Measurements from ENCODE around the gene PDCD1. TPM values are rescaled to one million over a fixed set of nuclear protein-coding genes. Genes with fewer than 3 reads are reported as not detected.
"Not testable (repeated sequence)": the region's sequence is repeated elsewhere in the genome, so short reads cannot be mapped to it uniquely, and the experiment has no call there.

The PDCD1 gene
- total and polyA plus RNA-seq, 2 donors from 2014 or later = 0.49 to 1.6 TPM

DNA sequence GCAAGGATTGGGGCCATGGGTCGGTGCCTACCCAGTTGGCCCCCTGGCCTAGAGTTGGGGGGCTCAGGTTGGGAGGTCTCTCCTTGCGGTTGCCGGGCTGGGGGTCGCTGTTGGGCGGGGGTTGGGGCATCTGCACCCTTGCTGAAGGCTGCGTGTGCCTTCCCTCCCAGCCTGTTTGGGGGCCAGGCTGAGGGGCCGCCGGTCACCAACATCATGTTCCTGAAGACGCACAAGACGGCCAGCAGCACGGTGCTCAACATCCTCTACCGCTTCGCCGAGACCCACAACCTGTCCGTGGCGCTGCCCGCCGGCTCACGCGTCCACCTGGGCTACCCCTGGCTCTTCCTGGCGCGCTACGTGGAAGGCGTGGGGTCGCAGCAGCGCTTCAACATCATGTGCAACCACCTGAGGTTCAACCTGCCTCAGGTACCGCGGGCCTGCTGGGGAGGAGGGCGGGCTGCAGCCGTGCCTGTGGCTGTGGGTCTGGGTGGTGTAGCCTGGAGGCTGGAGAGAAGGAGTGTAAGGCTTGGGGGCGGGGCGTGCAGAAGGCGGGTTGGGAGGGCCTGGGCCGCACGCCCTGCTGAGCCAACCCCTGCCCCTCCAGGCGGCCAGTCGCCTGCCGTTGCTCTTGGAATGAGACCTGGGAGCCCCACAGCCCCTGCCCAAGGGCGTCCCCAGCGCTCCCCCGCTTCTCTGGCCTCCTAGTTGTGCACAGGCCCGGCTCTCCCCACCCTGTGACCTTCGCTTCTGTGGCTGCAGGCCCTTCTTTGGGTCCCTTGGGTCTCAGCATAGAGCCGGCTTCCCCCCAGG is 56.9 kb downstream of the PDCD1 start:
- DNase-seq = peak in 3 of 5 donors; percentile 40 to 80 (median 64)
- Histone ChIP-seq H3K4me1 (ENCODE audit: control insufficient read depth in 2 of 3, insufficient read depth in 2 of 3, low read depth in 1 of 3, low read length in 3 of 3) (peaks cover 3 to 16% (median 6%) of the 10 kb centered on the region in 3 donors), H3K9me3 (ENCODE audit: control insufficient read depth in 2 of 3, insufficient read depth in 1 of 3, low read length in 3 of 3) (no peaks in the 10 kb centered on the region), H3K4me3 (ENCODE audit: low read length in 3 of 3) (no peak overlapping the region), H3K9ac (ENCODE audit: low read length in 3 of 3) (no peak overlapping the region), H3K27ac (ENCODE audit: low read depth in 2 of 2, low read length in 2 of 2) (no peak overlapping the region), H3K36me3 (ENCODE audit: control insufficient read depth in 2 of 3, insufficient read depth in 3 of 3, low read length in 3 of 3) (no peaks in the 10 kb centered on the region), H3K27me3 (ENCODE audit: control insufficient read depth, insufficient read depth, low read length) (no peaks in the 10 kb centered on the region)
- no peak for TF ChIP-seq CTCF (IDR thresholded peaks at IDR 0.05; ENCODE audit: borderline replicate concordance, extremely low read depth, insufficient read depth)
- intact Hi-C loops (cut with DNase I) = no loop called here
- no peak for FAIRE-seq

DNA sequence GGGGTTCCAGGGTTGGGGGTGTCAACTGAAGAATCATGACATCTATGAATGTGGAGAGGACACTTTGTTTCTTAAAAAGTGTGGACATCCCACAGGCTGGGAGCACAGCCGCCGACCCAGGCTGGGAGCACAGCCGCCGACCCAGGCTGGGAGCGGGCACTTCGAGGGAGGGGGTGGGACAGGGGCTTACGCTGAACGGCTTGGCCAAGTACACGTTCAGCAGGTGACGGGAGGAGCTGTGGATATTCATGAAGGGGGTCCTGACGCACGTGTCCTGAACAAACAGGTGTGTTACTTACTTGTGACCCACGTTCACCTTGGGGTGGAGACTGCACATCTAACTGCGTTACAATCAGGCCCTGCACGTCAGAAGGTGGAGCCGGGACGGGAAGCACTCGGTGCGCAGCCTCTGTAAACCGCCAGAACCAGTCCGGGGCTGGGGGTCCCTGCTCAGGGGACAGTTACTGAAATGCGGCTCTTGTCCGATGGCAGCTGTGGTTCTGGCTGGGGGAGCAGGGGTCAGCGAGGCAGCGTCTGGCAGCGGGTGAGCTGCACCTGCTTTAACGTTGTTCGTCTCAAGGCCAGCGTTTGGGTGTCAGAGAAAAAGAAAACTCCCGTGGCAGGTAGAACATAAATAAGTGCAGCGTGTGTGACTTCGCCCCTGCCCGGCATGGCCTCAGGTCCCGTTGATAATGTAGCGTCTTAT is 58.3 kb downstream of the PDCD1 start:
- peak in 1 of 5 donors; percentile 3 for DNase-seq

More for the DNA sequence above, 58.3 kb downstream of the PDCD1 start:
- H3K36me3 ChIP-seq (ENCODE audit: control insufficient read depth in 2 of 3, insufficient read depth in 3 of 3, low read length in 3 of 3); intact Hi-C loops (cut with DNase I); H3K27ac ChIP-seq (ENCODE audit: low read depth in 2 of 2, low read length in 2 of 2); FAIRE-seq; H3K9me3 ChIP-seq (ENCODE audit: control insufficient read depth in 2 of 3, insufficient read depth in 1 of 3, low read length in 3 of 3); H3K27me3 ChIP-seq (ENCODE audit: control insufficient read depth, insufficient read depth, low read length); H3K4me3 ChIP-seq (ENCODE audit: low read length in 3 of 3); H3K9ac ChIP-seq (ENCODE audit: low read length in 3 of 3): not testable (repeated sequence)
- H3K4me1 ChIP-seq (ENCODE audit: control insufficient read depth in 2 of 3, insufficient read depth in 2 of 3, low read depth in 1 of 3, low read length in 3 of 3) = peaks cover 3 to 16% (median 6%) of the 10 kb centered on the region in 3 donors

Other genes starting within 250 kb of the PDCD1 start
- 68.0 TPM for gene THAP4, start 221.7 kb downstream of the PDCD1 start, total RNA-seq
- gene THAP4, start 221.7 kb downstream of the PDCD1 start, polyA plus RNA-seq (ENCODE audit: insufficient read depth, low read depth, low replicate concordance) = 184 TPM
- 81.0 TPM for gene ATG4B, start 221.2 kb downstream of the PDCD1 start, total RNA-seq
- gene ATG4B, start 221.2 kb downstream of the PDCD1 start, polyA plus RNA-seq (ENCODE audit: insufficient read depth, low read depth, low replicate concordance) = 56.6 TPM
- gene DTYMK, start 172.1 kb downstream of the PDCD1 start, total RNA-seq = 19.0 TPM
- gene DTYMK, start 172.1 kb downstream of the PDCD1 start, polyA plus RNA-seq (ENCODE audit: insufficient read depth, low read depth, low replicate concordance) = 27.1 TPM
- 27.3 TPM for gene ING5, start 156.9 kb downstream of the PDCD1 start, total RNA-seq
- gene ING5, start 156.9 kb downstream of the PDCD1 start, polyA plus RNA-seq (ENCODE audit: insufficient read depth, low read depth, low replicate concordance) = 37.7 TPM
- gene D2HGDH, start 124.3 kb downstream of the PDCD1 start, total RNA-seq = 37.0 TPM
- gene D2HGDH, start 124.3 kb downstream of the PDCD1 start, polyA plus RNA-seq (ENCODE audit: insufficient read depth, low read depth, low replicate concordance) = 49.3 TPM
- gene GAL3ST2, start 82.1 kb downstream of the PDCD1 start, total RNA-seq = 0.19 TPM
- 0.39 TPM for gene GAL3ST2, start 82.1 kb downstream of the PDCD1 start, polyA plus RNA-seq (ENCODE audit: insufficient read depth, low read depth, low replicate concordance)
- gene NEU4, start 49.7 kb downstream of the PDCD1 start, total RNA-seq = 0.76 TPM
- gene NEU4, start 49.7 kb downstream of the PDCD1 start, polyA plus RNA-seq (ENCODE audit: insufficient read depth, low read depth, low replicate concordance) = 2.8 TPM
- 0.13 TPM for gene RTP5, start 10.8 kb upstream of the PDCD1 start, total RNA-seq
- not detected for gene RTP5, start 10.8 kb upstream of the PDCD1 start, polyA plus RNA-seq (ENCODE audit: insufficient read depth, low read depth, low replicate concordance)

Data from kidney (tissue), 14 donors.